ENCODE data around the gene UVRAG.
A peak's percentile ranks its signal among the peaks of the same experiment; 100 is the strongest.
"Not testable (repeated sequence)": the region's sequence is repeated elsewhere in the genome, so short reads cannot be mapped to it uniquely, and the experiment has no call there.

Gene UVRAG

GRCh38 chr11:75968021-75968625 is 153.1 kb downstream of the UVRAG start:
- peak; percentile 62 for DNase-seq

GRCh38 chr11:75969626-75970308 is 154.8 kb downstream of the UVRAG start:
- peak; percentile 67 for DNase-seq

GRCh38 chr11:75973710-75974109 is 158.7 kb downstream of the UVRAG start:
- DNase-seq: not testable (repeated sequence)

- DNase-seq: not testable (repeated sequence)
These were observed 164.1 kb downstream of the UVRAG start for GRCh38 chr11:75979075-75979474.

- DNase-seq: not testable (repeated sequence)
These were observed 164.5 kb downstream of the UVRAG start for GRCh38 chr11:75979479-75980027.

- DNase-seq: no peak
These were observed 165.0 kb downstream of the UVRAG start for GRCh38 chr11:75980031-75980430.

- DNase-seq: no peak
These were observed 166.5 kb downstream of the UVRAG start for GRCh38 chr11:75981546-75981945.

- DNase-seq: no peak
These were observed 167.3 kb downstream of the UVRAG start for GRCh38 chr11:75982309-75982708.

GRCh38 chr11:75986966-75987365 is 172.0 kb downstream of the UVRAG start:
- DNase-seq: no peak

GRCh38 chr11:75993126-75993525 is 178.1 kb downstream of the UVRAG start:
- DNase-seq: no peak

GRCh38 chr11:75994616-75995015 is 179.6 kb downstream of the UVRAG start:
- no peak for DNase-seq

- no peak for DNase-seq
These were observed 181.8 kb downstream of the UVRAG start for GRCh38 chr11:75996523-75997442.

GRCh38 chr11:76004400-76004799 is 189.4 kb downstream of the UVRAG start:
- no peak for DNase-seq

- DNase-seq: peak; percentile 31
These were observed 190.7 kb downstream of the UVRAG start for GRCh38 chr11:76005756-76006155.

- no peak for DNase-seq
These were observed 192.2 kb downstream of the UVRAG start for GRCh38 chr11:76007166-76007565.

GRCh38 chr11:76008474-76008873 is 193.5 kb downstream of the UVRAG start:
- peak; percentile 60 for DNase-seq

- no peak for DNase-seq
These were observed 195.0 kb downstream of the UVRAG start for GRCh38 chr11:76010051-76010450.

GRCh38 chr11:76013526-76013925 is 198.5 kb downstream of the UVRAG start:
- DNase-seq: no peak

GRCh38 chr11:76023236-76024068 is 208.4 kb downstream of the UVRAG start:
- no peak for DNase-seq

- peak; percentile 91 for DNase-seq
These were observed 210.1 kb downstream of the UVRAG start for GRCh38 chr11:76025068-76025467.

- no peak for DNase-seq
These were observed 210.8 kb downstream of the UVRAG start for GRCh38 chr11:76025817-76026216.

GRCh38 chr11:76026281-76026680 is 211.3 kb downstream of the UVRAG start:
- DNase-seq: no peak

Measured in fibroblast of skin of scalp (primary cell).